Measurements from ENCODE around the gene TMED10.

GRCh38 chr14:75221797-75222196 is 45.4 kb upstream of the TMED10 start:
- no peak for TF ChIP-seq CTCF (IDR thresholded peaks at IDR 0.05; ENCODE audit: poor library complexity, severe bottlenecking)
- TF ChIP-seq EP300 (conservative IDR thresholded peaks at IDR 0.05; ENCODE audit: poor library complexity, severe bottlenecking), result no peak
- TF ChIP-seq, protein P1, sequence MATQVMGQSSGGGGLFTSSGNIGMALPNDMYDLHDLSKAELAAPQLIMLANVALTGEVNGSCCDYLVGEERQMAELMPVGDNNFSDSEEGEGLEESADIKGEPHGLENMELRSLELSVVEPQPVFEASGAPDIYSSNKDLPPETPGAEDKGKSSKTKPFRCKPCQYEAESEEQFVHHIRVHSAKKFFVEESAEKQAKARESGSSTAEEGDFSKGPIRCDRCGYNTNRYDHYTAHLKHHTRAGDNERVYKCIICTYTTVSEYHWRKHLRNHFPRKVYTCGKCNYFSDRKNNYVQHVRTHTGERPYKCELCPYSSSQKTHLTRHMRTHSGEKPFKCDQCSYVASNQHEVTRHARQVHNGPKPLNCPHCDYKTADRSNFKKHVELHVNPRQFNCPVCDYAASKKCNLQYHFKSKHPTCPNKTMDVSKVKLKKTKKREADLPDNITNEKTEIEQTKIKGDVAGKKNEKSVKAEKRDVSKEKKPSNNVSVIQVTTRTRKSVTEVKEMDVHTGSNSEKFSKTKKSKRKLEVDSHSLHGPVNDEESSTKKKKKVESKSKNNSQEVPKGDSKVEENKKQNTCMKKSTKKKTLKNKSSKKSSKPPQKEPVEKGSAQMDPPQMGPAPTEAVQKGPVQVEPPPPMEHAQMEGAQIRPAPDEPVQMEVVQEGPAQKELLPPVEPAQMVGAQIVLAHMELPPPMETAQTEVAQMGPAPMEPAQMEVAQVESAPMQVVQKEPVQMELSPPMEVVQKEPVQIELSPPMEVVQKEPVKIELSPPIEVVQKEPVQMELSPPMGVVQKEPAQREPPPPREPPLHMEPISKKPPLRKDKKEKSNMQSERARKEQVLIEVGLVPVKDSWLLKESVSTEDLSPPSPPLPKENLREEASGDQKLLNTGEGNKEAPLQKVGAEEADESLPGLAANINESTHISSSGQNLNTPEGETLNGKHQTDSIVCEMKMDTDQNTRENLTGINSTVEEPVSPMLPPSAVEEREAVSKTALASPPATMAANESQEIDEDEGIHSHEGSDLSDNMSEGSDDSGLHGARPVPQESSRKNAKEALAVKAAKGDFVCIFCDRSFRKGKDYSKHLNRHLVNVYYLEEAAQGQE (IDR thresholded peaks at IDR 0.05; ENCODE audit: borderline replicate concordance), result no peak
- TF ChIP-seq POLR2AphosphoS5 (IDR thresholded peaks at IDR 0.05), result no peak
- TF ChIP-seq EZH2 (IDR thresholded peaks at IDR 0.05; ENCODE audit: borderline replicate concordance, insufficient read depth, low read length, poor library complexity, severe bottlenecking), result no peak
- no peak for TF ChIP-seq SMC3 (conservative IDR thresholded peaks at IDR 0.05; ENCODE audit: poor library complexity)
- no peak for TF ChIP-seq RAD21 (conservative IDR thresholded peaks at IDR 0.05)
- no peak for TF ChIP-seq TAF1 (IDR thresholded peaks at IDR 0.05; ENCODE audit: low read depth)
- TF ChIP-seq MXI1 (conservative IDR thresholded peaks at IDR 0.05; ENCODE audit: poor library complexity, severe bottlenecking), result no peak
